Activated CD4-positive, alpha-beta T cell treated with anti-CD3 and anti-CD28 coated beads, Interleukin-2, amount 10 ng/mL, durations not matched to agents 7 days and 5 days (primary cell): ENCODE measurements around the gene AQP1. TPM values are rescaled to one million over a fixed set of nuclear protein-coding genes. Genes with fewer than 3 reads are reported as not detected.

ENCODE experiments used
- CTCF ChIA-PET: fragments of 350-600 bp; sonication (Branson Sonifier 250); formaldehyde crosslinking; loops from one replicate; lab custom pipeline; 2021; ENCODE audit warnings: antibody characterized with exemption; lab: Charles Lee
- POLR2A ChIA-PET: fragments of 350-600 bp; sonication (Branson Sonifier 250); formaldehyde crosslinking; loops from one replicate; lab custom pipeline; 2021; ENCODE audit warnings: antibody characterized with exemption; lab: Charles Lee
- DNase-seq: peaks from one replicate; pipeline ENCODE4 v3.0.0-alpha.2; 2020
- H3K27ac Mint-ChIP-seq: one replicate; pipeline ENCODE4 v1.8.0; 2021; ENCODE audit warnings: mild to moderate bottlenecking, moderate library complexity, mixed read lengths
- H3K27me3 Mint-ChIP-seq: one replicate; pipeline ENCODE4 v1.8.0; 2021; ENCODE audit warnings: mixed read lengths
- H3K36me3 Mint-ChIP-seq: one replicate; pipeline ENCODE4 v1.8.0; 2021; ENCODE audit warnings: low read depth, mixed read lengths
- H3K4me1 Mint-ChIP-seq: one replicate; pipeline ENCODE4 v1.8.0; 2021; ENCODE audit warnings: mixed read lengths
- H3K4me3 Mint-ChIP-seq: one replicate; pipeline ENCODE4 v1.8.0; 2021; ENCODE audit warnings: mild to moderate bottlenecking, moderate library complexity, mixed read lengths
- H3K9me3 Mint-ChIP-seq: one replicate; pipeline ENCODE4 v1.8.0; 2021; ENCODE audit warnings: mixed read lengths
- total RNA-seq, 2 experiments: library from RNA; stranded (reverse); gene quantifications; one replicate each; pipeline ENCODE4 v1.2.3, GENCODE V29; 2021

Gene AQP1
- total RNA-seq, 2 experiments from 2014 or later, result 0.12 to 0.21 TPM

GRCh38 chr7:30941582-30942323 lies 30.1 kb downstream of the AQP1 start:
- POLR2A ChIA-PET, result no interaction called here
- DNase-seq, result no peak
- H3K36me3 Mint-ChIP-seq, result no peaks in the 10 kb centered on the region
- peaks cover 42% of the 10 kb centered on the region for H3K27me3 Mint-ChIP-seq
- no peaks in the 10 kb centered on the region for H3K4me1 Mint-ChIP-seq
- CTCF ChIA-PET, result no interaction called here
- H3K9me3 Mint-ChIP-seq, result peaks cover 12% of the 10 kb centered on the region
- H3K27ac Mint-ChIP-seq, result no peak overlapping the region
- H3K4me3 Mint-ChIP-seq, result no peak overlapping the region

- ChIA-PET CTCF (no interaction called here), POLR2A (no interaction called here)
- H3K4me3 Mint-ChIP-seq, result no peak overlapping the region
- H3K36me3 Mint-ChIP-seq, result no peaks in the 10 kb centered on the region
- H3K4me1 Mint-ChIP-seq, result no peaks in the 10 kb centered on the region
- H3K27ac Mint-ChIP-seq, result no peak overlapping the region
- H3K9me3 Mint-ChIP-seq, result peaks cover 5% of the 10 kb centered on the region
- DNase-seq, result no peak
- peaks cover 17% of the 10 kb centered on the region for H3K27me3 Mint-ChIP-seq
These were observed 38.5 kb downstream of the AQP1 start for GRCh38 chr7:30950197-30950596.

GRCh38 chr7:30954914-30955313 lies 43.3 kb downstream of the AQP1 start:
- H3K27me3 Mint-ChIP-seq, result peaks cover 16% of the 10 kb centered on the region
- no peak overlapping the region for H3K27ac Mint-ChIP-seq
- no peaks in the 10 kb centered on the region for H3K4me1 Mint-ChIP-seq
- no peak overlapping the region for H3K4me3 Mint-ChIP-seq
- POLR2A ChIA-PET, result no interaction called here
- no peak for DNase-seq
- no peaks in the 10 kb centered on the region for H3K9me3 Mint-ChIP-seq
- CTCF ChIA-PET, result no interaction called here
- no peaks in the 10 kb centered on the region for H3K36me3 Mint-ChIP-seq

- no peak overlapping the region for H3K4me3 Mint-ChIP-seq
- no peak for DNase-seq
- no peak overlapping the region for H3K27ac Mint-ChIP-seq
- peaks cover 13% of the 10 kb centered on the region for H3K27me3 Mint-ChIP-seq
- H3K4me1 Mint-ChIP-seq, result no peaks in the 10 kb centered on the region
- POLR2A ChIA-PET, result no interaction called here
- CTCF ChIA-PET, result no interaction called here
- H3K9me3 Mint-ChIP-seq, result no peaks in the 10 kb centered on the region
- no peaks in the 10 kb centered on the region for H3K36me3 Mint-ChIP-seq
These were observed 45.1 kb downstream of the AQP1 start for GRCh38 chr7:30956704-30957103.

GRCh38 chr7:30963842-30964241 lies 52.2 kb downstream of the AQP1 start, which contains the start of gene GHRHR:
Gene GHRHR, plus strand, starts transcription at chr7:30963953. Its CDS starts 116 bp downstream, at chr7:30964069.
- CTCF ChIA-PET, result interaction anchor here (1.0 kb wide), 1 partner anchor 11 kb away, joined by 4 read pairs; no protein-coding TSS in a partner anchor
- Mint-ChIP-seq H3K27ac (no peak within 1 kb of the TSS), H3K4me1 (no peaks in the 10 kb centered on the region), H3K9me3 (no peaks in the 10 kb centered on the region), H3K27me3 (no peaks in the 10 kb centered on the region), H3K36me3 (no peaks in the 10 kb centered on the region), H3K4me3 (no peak within 1 kb of the TSS)
- no peak for DNase-seq
- POLR2A ChIA-PET, result interaction anchor here (0.6 kb wide), 1 partner anchor 20 kb away, joined by 3 read pairs; no protein-coding TSS in a partner anchor

- CTCF ChIA-PET, result no interaction called here
- Mint-ChIP-seq H3K4me1 (no peaks in the 10 kb centered on the region), H3K36me3 (no peaks in the 10 kb centered on the region), H3K27ac (no peak overlapping the region), H3K9me3 (no peaks in the 10 kb centered on the region), H3K27me3 (no peaks in the 10 kb centered on the region), H3K4me3 (no peak overlapping the region)
- DNase-seq, result no peak
- POLR2A ChIA-PET, result no interaction called here
These were observed 53.7 kb downstream of the AQP1 start for GRCh38 chr7:30965372-30965771.

GRCh38 chr7:30965883-30966282 lies 54.2 kb downstream of the AQP1 start:
- Mint-ChIP-seq H3K4me3 (no peak overlapping the region), H3K27ac (no peak overlapping the region), H3K27me3 (no peaks in the 10 kb centered on the region), H3K9me3 (no peaks in the 10 kb centered on the region), H3K36me3 (no peaks in the 10 kb centered on the region), H3K4me1 (no peaks in the 10 kb centered on the region)
- ChIA-PET CTCF (no interaction called here), POLR2A (no interaction called here)
- no peak for DNase-seq

- ChIA-PET POLR2A (no interaction called here), CTCF (interaction anchor here (1.2 kb wide), 1 partner anchor 15 kb away, joined by 4 read pairs; no protein-coding TSS in a partner anchor)
- no peak overlapping the region for H3K4me3 Mint-ChIP-seq
- no peak for DNase-seq
- no peaks in the 10 kb centered on the region for H3K36me3 Mint-ChIP-seq
- H3K27ac Mint-ChIP-seq, result no peak overlapping the region
- H3K27me3 Mint-ChIP-seq, result peaks cover 14% of the 10 kb centered on the region
- no peaks in the 10 kb centered on the region for H3K4me1 Mint-ChIP-seq
- H3K9me3 Mint-ChIP-seq, result no peaks in the 10 kb centered on the region
These were observed 56.6 kb downstream of the AQP1 start for GRCh38 chr7:30968294-30968693.

GRCh38 chr7:30968747-30969603 lies 57.3 kb downstream of the AQP1 start:
- Mint-ChIP-seq H3K36me3 (no peaks in the 10 kb centered on the region), H3K9me3 (no peaks in the 10 kb centered on the region), H3K27ac (no peak overlapping the region), H3K4me1 (no peaks in the 10 kb centered on the region), H3K4me3 (no peak overlapping the region), H3K27me3 (peaks cover 16% of the 10 kb centered on the region)
- CTCF ChIA-PET, result interaction anchor here (1.2 kb wide), 1 partner anchor 14 kb away, joined by 4 read pairs; no protein-coding TSS in a partner anchor
- POLR2A ChIA-PET, result no interaction called here
- no peak for DNase-seq

- peaks cover 16% of the 10 kb centered on the region for H3K27me3 Mint-ChIP-seq
- H3K36me3 Mint-ChIP-seq, result no peaks in the 10 kb centered on the region
- H3K4me3 Mint-ChIP-seq, result no peak overlapping the region
- no peak for DNase-seq
- CTCF ChIA-PET, result interaction anchor here (1.2 kb wide), 1 partner anchor 14 kb away, joined by 4 read pairs; no protein-coding TSS in a partner anchor
- peaks cover 4% of the 10 kb centered on the region for H3K4me1 Mint-ChIP-seq
- no peaks in the 10 kb centered on the region for H3K9me3 Mint-ChIP-seq
- H3K27ac Mint-ChIP-seq, result no peak overlapping the region
- POLR2A ChIA-PET, result no interaction called here
These were observed 57.9 kb downstream of the AQP1 start for GRCh38 chr7:30969604-30969970.

- Mint-ChIP-seq H3K9me3 (no peaks in the 10 kb centered on the region), H3K27me3 (peaks cover 16% of the 10 kb centered on the region), H3K27ac (no peak overlapping the region), H3K36me3 (no peaks in the 10 kb centered on the region), H3K4me3 (no peak overlapping the region), H3K4me1 (peaks cover 6% of the 10 kb centered on the region)
- ChIA-PET POLR2A (no interaction called here), CTCF (interaction anchor here (1.4 to 2.4 kb wide), 2 partner anchors 12 to 14 kb away, joined by 3 to 13 read pairs; no protein-coding TSS in a partner anchor)
- DNase-seq, result no peak
These were observed 58.4 kb downstream of the AQP1 start for GRCh38 chr7:30970074-30970473.

- H3K27me3 Mint-ChIP-seq, result peaks cover 16% of the 10 kb centered on the region
- H3K9me3 Mint-ChIP-seq, result no peaks in the 10 kb centered on the region
- ChIA-PET POLR2A (no interaction called here), CTCF (interaction anchor here (1.4 to 2.4 kb wide), 2 partner anchors 12 to 14 kb away, joined by 3 to 13 read pairs; no protein-coding TSS in a partner anchor)
- H3K4me3 Mint-ChIP-seq, result no peak overlapping the region
- no peaks in the 10 kb centered on the region for H3K36me3 Mint-ChIP-seq
- no peak overlapping the region for H3K27ac Mint-ChIP-seq
- no peak for DNase-seq
- peaks cover 6% of the 10 kb centered on the region for H3K4me1 Mint-ChIP-seq
These were observed 59.0 kb downstream of the AQP1 start for GRCh38 chr7:30970594-30971094.
